HK-2 (cell line): Measurements from ENCODE around the gene KREMEN1.
"Not testable (repeated sequence)": the region's sequence is repeated elsewhere in the genome, so short reads cannot be mapped to it uniquely, and the experiment has no call there.

Experiments
- DNase-seq: peaks from one replicate; pipeline ENCODE4 v3.0.0-alpha.2; 2018; ENCODE audit not compliant: unreplicated experiment

Gene KREMEN1

DNA sequence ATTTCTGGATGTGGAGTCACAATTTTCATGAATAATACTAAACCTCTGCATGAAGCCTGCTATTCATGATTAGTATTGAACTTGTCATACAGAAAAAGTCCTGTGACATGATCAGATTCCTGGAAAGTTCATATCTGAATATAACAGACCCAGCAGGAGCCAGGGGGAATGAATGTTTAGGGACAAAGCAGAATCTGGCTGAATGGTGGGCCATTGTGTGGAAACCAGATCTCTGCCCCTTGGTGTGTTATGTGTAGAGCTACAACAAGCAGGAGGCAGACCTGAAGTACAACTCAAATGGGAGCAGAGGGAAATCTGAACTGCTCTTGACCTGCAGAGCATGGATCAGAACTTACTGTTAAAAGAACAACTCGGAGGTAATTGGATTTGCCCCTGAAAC lies 30.3 kb downstream of the KREMEN1 start:
- no peak for DNase-seq

GRCh38 chr22:29105468-29105867 lies 32.6 kb downstream of the KREMEN1 start:
- DNase-seq = no peak

DNA sequence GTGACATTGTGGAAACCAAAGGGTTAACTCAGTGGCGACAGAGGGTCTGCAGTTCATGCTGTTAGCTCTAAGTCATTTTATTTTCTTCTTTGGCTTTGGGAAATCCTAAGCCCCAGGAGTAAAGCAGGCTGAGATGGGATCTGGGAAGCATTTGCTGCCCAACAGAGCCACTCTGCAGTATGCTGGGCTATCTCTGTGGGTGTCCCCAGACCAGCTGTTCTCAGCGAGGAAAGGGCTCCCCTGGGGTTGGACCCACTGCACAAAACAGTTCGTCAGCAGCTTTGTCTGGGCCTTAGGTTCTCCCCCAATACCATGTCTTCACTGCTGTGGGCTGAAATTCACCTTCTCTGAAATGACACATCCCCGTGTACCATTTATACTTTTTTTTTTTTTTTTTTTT lies 34.0 kb downstream of the KREMEN1 start:
- DNase-seq = no peak

- DNase-seq = no peak
Measured at GRCh38 chr22:29108137-29108536, 35.3 kb downstream of the KREMEN1 start.

DNA sequence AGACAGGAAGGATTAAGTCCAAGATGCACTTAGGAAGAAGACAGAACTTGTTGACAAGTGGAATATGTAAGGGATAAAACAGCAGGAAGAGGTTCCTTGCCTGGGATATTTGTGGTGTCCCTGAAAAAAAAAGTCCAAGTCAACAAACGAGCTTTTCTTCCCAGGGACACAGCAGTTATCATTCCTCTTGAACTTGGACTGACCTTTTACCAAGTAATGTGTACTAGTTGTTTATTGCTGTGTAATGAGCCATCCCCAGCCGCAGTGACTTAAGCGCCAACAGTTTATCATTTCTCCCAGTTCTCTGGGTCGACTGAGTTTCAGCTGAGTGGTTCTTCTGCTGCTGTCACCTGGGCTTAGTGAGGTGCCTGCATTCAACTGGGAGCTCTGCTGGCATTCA lies 37.0 kb downstream of the KREMEN1 start:
- no peak for DNase-seq

DNA sequence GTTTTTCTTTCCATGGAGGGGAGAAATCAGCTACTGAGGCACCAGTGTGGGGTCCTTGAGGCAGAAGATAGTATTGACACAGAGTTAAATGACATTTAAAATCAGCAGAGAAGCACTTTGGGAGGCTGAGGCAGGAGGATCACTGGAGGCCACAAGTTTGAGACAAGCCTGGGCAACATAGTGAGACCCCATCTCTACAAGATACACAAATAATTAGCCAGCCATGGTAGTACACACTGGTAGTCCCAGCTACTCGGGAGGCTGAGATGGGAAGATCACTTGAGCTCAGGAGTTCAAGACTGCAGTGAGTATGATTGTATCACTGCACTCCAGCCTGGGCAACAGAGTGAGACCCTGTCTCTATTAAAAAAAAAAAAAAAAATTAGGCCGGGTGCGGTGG lies 38.1 kb downstream of the KREMEN1 start:
- no peak for DNase-seq

GRCh38 chr22:29112121-29112520 lies 39.3 kb downstream of the KREMEN1 start:
- no peak for DNase-seq

DNA sequence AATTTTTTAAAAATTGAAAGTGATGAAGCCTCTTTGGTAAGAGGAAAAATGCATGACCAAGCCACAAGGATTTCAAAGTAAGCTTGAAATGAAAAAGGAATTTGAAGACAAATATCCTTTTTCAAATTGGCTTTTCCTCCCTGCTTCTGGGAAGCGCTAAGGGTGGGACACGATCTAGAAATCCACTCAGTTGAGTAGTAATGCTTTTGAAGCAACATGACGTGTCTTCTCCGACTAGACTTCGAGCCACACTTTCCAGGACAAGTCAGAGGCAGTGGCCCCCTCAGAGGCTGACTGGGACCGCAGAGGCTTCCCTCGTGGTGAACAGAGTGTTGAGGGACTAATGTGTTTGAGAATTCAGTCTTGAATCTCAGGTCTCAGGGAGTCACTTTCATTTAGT lies 39.8 kb downstream of the KREMEN1 start:
- DNase-seq = no peak

DNA sequence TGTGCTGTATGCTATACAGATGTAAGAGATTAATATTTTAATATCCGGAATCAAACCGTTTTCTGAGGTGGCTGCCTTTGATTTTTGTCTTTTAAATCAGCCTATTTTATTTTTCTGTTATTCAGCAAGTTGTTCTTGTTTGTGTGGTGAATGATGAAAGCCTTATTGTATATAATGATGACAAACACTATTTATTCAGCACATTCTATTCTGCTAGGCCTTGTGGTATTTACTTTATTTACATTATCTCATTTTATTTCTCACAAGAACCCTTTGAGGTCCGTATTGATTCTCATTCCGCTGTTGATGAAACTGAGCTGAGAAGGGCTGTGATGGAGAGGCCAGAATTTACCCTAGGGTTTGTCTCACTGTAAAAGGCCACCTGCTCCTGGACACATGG lies 40.5 kb downstream of the KREMEN1 start:
- DNase-seq = no peak

GRCh38 chr22:29114392-29114791 lies 41.6 kb downstream of the KREMEN1 start:
- DNase-seq = no peak

GRCh38 chr22:29115682-29116288 lies 43.0 kb downstream of the KREMEN1 start:
- DNase-seq = no peak

- DNase-seq = no peak
Measured at GRCh38 chr22:29116397-29117123, 43.7 kb downstream of the KREMEN1 start.

- DNase-seq = no peak
Measured at GRCh38 chr22:29117799-29118477, 45.1 kb downstream of the KREMEN1 start.

- DNase-seq = not testable (repeated sequence)
Measured at GRCh38 chr22:29120098-29120912, 47.5 kb downstream of the KREMEN1 start.

DNA sequence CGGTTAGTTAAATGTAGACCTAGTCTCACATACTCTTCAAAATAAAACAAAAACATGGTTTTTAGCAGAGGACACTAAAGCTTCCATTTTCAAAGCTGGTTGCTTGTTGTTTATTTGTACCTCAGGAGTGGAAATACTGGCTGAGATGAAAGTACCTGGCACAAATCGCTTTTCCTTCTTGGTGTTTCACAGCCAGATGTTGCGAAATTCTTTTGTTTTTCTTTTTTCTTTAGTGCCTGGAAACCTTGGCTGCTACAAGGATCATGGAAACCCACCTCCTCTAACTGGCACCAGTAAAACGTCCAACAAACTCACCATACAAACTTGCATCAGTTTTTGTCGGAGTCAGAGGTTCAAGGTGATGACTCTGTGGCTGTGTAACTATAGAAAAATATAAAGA lies 48.3 kb downstream of the KREMEN1 start:
- no peak for DNase-seq

GRCh38 chr22:29122041-29122440 lies 49.2 kb downstream of the KREMEN1 start:
- DNase-seq = no peak

DNA sequence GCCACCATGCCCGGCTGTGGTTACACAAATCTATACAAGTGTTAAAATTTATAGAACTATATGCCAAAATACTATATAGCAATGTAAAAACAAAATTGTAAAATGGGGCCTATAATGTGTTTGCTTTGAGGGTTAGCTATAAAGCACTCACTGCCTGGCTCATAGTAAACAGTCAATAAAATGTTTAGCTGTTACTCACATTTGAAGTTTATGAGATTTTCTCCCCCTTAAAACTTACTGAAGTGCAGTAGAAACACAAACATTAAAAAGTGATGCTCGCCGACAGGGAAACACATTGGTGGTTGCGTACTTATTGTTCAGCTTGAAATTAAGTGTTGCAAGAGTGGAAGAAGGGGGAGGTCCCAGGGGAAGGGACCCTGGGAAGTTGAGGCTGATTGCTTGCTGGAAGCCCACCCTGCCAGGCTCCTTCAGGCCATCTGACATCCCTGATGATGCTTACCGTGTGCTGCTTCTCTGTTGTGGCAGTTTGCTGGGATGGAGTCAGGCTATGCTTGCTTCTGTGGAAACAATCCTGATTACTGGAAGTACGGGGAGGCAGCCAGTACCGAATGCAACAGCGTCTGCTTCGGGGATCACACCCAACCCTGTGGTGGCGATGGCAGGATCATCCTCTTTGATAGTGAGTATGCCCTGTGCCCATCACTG lies 52.1 kb downstream of the KREMEN1 start:
- no peak for DNase-seq

DNA sequence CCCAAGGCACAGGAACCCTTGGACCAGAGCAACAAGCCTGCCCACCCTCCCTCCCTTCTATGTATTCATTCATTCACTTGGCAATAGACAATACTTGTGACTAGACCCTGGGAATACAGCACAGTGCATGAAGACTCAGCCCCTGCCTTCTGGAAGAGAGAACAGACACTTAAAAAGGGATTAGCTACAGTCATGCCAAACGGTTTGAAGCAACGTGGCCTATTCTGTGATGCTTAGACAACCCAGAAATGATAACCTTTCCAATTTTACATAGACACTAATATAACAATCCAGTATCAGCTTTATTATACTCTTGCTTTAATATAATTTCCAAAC lies 52.6 kb downstream of the KREMEN1 start:
- DNase-seq = no peak

- no peak for DNase-seq
Measured at GRCh38 chr22:29125844-29126243, 53.0 kb downstream of the KREMEN1 start.

DNA sequence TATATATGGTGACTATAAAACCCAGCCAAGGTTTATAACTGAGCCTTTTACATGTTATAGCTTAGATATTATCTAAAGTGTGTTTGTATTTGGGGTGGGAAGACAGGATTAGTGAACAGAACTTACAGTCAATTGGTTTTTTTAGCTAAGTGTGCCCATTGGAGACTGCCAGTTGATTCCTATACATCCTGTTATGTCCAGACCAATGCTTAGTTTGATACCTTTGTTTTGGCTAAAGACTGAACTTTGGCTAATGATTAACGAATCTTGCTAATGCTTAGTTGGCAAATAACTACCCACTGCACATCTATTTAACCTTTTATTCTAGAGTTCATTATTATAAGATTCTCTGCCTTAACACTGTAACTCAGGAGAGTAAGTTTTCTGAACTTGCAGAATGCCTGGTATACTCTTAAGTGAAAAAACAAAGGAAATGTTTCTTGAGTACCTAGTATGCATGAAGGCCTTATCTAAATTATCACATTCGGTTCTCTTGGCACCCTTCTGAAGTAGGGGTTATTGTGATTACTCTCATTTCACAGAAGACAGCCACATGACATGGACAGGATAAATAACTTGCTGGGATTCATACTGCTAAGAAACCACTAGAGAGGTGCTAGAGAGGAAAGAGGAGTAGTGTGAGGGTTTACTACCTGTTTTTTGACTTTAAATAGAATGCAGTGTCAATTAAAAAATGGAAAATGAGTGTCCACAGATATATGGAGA lies 54.0 kb downstream of the KREMEN1 start:
- DNase-seq = no peak
